NCI-H510A (cell line): ENCODE results near the gene LRMDA.

Experiments used
- DNase-seq: peaks from one replicate; lab custom pipeline; 2025; lab: John Stamatoyannopoulos, UW

The LRMDA gene

DNA sequence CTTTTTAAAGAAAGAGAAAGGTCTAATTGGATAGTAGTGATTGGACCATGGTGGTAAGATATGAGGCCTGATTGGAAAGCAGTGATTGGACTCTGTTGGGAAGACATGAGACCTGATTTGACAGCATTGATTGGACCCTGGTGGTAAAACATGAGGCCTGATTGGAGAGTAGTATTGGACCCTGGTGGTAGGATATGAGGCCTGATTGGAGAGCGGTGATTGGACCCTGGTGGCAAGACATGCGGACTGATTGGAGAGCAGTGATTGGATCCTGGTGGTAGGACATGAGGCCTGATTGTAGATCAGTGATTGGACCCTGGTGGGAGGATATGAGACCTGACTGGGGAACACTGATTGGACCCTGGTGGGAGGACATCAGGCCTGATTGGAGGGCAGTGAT, 444.3 kb downstream of the LRMDA start:
- no peak for DNase-seq

- DNase-seq = no peak
Measured at GRCh38 chr10:75876710-75877109, 445.3 kb downstream of the LRMDA start.

GRCh38 chr10:75877877-75878276, 446.5 kb downstream of the LRMDA start:
- no peak for DNase-seq

DNA sequence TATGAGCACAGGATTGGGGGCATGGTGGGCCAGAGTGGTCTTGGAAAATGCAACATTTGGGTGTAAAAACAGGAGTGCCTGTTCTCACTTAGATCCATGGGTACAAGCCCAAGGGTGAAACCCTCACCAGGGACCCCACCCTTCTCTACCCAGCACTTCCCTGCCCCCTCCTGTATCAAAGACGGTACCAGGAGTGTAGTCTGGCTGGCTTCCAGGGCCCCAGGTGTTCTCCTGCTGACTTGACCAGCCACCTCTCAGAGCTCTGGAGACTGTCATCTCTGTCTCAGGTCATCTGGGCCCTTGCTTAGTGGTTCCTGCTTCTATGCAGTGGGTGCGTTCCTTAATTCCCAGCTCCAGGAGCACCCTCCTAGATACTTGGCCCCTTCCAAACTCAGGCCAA, 447.2 kb downstream of the LRMDA start:
- no peak for DNase-seq

DNA sequence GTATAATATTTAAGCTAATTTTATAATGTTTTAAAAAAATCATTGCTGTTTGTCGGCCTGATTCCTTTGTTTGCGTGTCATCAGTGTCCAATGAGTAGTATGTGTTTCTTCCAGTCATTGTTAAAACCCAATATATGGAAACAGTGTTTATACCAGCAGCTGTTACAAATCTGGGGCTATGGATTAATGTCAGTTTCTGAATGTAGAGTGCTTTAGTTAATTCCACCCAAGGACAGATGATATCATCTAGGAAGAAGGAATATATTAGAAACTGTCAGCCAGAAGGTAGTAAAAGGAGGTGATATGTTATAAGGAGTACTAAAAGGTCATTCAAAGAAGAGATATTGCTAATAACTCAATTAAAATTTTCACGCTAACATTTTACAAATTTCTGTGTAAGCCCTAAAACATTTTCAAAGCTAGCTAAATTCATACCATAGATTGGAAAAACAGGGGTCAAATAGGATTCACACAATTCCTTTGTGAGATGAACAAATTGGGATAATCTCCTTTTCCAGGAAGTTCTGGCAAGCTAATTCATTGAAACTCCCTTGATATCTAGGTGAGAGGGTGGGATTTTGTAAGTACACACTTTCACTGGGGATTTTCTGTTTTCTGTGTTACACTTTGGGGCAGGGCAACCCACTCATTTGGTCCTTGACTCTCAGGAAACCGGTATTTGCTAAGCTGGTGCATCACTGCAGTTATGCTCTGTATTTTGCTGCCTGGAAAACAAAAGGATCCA, 448.8 kb downstream of the LRMDA start:
- no peak for DNase-seq

DNA sequence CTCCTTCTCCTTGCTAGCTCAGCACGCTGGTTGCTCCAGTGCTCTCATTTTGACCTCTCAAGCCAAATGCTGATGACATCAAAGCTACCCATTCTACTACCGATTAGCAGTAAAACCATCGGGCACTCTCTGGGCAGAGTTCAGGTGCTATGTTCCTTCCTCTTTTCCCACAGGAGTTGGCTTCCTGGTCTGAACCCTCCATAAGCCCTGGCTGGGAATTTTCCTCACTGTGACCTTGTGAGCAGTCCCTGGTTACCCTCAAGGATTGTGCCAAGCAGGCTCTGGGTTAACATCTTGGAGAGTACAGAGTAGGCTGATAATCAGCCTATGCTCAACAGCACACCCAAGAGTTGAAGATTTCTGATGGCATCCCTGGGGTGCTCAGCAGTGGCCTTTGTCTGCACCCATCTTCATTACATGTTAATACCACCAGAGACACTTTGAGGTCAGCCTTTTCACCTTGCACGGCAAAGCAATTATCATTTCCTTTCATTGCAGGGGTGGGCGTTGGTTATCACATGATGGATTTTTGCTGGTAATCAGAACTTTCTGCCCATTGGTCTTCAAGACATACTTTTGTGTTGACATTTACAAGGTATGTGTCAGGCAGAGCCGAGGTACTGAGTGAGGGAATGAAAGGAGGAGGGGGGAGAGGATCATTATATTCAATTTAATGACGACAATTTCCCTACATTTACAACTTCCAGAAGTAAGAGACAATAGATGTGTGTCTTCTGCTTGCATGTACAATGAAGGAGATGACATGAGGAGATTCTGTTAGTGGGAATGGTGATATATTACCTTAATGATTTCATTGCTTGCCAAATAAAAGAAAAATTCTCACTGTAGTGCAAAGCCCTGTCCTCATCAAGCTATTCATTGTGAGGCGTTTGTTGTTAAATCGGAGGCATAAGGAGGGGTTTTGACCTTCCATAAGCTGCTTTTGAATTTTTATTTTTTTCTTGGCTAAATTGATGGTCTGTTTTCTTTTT, 452.0 kb downstream of the LRMDA start:
- DNase-seq = no peak

DNA sequence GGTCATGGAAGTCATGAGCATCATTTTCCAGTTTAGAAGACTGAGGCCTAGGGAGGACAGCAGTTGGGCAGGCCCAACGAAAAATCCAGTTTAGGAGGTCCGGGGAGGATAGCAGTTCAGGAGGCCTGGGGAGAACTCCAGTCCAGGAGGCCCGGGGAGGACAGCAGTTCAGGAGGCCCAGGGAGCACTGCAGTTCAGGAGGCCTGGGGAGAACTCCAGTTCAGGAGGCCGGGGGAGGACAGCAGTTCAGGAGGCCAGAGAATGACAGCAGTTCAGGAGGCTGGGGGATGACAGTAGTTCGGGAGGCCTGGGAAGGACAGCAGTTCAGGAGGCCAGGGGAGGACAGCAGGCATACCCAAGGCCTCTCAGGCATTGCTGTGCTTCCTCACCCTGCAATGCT, 453.4 kb downstream of the LRMDA start:
- no peak for DNase-seq

DNA sequence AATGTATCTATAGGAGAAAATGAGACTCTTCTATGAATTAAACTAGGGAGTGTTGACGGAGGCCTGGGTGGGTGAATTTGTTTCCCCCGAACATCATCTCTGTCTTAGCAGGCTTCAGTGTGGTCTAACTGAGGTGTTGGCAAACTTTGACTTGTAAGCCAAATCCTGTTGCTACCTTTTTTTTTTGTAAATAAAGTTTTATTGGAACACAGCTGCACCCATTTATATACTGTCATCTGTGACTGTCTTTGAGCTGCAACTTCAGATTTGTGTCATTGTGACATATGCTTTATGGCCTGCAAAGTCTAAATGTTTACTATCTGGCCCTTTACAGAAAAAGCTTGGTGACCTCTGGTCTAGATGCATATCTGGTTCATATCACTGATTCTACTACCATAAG, 455.9 kb downstream of the LRMDA start:
- no peak for DNase-seq

- DNase-seq = no peak
Measured at GRCh38 chr10:75887992-75888680, 456.7 kb downstream of the LRMDA start.

DNA sequence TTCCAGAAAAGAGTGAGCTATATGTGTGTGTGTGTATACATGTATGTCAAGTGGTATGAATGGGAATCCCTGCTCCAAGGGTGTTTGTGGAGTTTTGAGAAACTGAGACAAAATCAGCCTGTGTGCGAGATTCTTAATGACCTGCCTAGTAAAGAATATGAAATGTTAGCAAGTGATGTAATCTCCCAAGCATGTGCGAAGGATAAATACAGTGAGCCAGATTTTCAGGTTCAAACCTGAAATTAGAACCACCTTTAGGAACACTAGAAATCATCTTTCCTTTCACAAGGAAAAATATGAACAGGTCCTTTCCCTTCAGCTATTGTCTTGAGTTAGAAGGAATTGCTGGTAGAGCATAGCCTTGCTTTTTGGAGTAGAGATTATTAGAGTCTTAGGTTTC, 457.6 kb downstream of the LRMDA start:
- DNase-seq = no peak

DNA sequence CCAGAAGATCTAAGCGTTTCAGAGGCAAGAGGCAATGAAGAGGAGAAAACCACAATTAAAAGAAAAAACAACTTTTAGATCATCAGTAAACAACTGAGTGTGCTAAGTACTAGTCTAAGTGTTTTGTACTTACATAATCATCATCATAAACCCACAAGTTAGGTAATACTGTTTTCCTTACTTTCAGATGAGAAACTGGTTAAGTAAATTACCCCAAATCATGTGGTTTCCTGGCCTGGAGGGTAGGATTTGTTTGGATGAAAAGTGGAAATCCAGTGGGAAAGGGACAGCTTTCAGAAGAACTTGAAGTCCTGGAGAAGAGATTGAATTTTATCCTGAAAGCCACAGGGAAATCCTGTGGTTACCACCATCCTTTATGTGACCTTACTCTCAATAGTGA, 463.3 kb downstream of the LRMDA start:
- no peak for DNase-seq

- no peak for DNase-seq
Measured at GRCh38 chr10:75895259-75895658, 463.8 kb downstream of the LRMDA start.

DNA sequence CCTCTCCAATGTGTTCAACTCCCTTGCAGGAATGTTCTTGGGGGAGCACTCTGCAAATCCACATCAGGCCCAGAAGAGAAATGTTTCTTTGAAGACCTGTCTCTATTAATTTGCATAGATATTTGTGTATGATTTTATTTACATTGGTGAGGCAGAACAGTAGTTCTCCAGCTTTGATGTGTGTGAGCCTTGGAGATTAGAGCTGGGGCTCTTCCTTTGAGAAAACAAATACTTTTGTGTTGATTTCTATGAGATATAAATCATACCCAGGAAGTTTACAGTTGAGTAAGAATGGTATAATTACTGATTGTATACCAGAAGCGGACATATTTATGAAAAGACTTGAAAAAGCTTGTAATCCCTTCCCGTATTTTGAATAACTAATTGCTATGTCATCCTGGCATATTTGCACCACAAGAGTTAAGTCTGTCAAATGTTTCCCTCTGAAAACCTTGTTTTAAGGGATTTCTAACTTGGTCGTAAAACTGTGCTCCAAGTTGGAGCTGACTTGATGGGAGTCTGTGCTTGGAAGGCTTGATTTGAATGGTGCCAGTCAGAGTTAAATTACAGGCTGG, 468.5 kb downstream of the LRMDA start:
- no peak for DNase-seq

DNA sequence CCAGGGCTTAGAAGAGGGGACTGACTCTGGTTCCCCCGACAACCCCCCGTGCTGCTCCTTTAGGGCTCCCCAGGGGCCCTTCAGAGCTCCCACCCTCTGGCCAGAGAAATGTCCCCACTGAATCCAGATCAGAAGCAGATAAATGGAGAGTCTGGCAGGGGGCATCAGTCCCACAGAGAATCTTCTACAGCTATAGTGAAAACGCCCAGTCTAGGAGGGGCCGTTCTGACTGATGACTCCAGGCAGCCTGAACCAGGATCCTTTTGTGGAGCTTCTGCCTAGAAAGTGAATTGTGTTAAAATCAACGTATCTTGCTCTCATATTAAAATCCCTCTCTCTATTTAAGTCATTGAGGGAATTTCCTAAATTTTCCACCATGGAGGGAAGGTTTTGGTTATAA, 471.4 kb downstream of the LRMDA start:
- DNase-seq = no peak

GRCh38 chr10:75904499-75905283, 473.3 kb downstream of the LRMDA start:
- no peak for DNase-seq

GRCh38 chr10:75905490-75905889, 474.1 kb downstream of the LRMDA start:
- no peak for DNase-seq

DNA sequence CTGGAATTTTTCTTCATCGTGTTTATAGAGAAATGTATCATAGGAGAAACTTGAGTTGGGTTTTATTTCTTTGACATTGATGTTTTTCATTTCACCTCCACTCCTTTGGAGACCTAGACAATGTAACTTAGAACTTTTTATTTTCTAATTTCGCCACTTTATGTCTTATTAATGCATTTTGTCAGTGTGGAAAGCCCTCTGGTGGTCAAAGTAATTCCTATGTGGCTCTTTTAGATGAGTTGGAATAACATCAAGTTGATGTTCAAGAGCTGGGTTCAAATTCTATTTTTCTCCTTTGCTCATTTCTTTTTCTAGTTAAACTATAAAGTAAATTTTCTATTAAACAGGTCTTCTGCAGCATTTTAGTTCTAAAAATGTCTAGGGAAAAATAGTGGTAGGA, 478.6 kb downstream of the LRMDA start:
- no peak for DNase-seq

DNA sequence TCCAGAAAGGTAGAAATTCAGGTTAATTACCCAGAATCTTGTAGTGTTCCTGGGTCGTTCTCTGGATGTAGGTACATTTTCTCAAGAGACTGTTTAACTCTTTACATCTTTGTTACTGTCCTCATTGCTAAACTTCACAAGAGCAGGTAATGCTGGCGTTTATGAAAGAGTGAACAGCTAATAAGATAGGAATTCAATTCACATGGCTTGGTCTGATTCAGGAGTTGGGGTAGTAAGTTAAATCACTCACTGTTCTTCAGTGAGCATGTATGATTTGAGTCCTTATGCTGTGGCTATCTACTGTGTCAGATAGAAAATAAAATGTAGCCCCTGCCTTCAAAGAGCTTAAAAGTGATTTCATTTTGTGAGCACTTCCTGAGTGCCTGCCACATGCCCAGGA, 480.0 kb downstream of the LRMDA start:
- no peak for DNase-seq

DNA sequence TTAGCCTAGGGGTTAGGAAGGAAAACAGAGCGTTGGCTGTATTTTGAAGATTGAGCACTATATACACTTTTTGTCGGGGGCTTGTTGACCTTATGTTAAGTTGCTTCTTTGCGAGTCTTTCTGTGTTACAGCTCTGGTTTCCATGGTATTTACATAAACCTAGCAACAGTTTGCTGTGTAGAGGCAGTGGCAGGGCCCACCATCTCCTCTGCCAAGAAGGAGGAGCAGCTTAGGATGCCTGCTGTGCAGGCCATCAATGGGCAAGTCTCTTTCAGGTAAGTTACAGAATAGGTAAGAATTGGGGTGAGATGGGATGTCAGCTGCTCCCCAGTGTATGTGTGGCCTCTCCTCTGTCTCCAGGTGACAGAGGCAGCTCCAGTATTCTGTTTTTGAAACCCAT, 485.5 kb downstream of the LRMDA start:
- DNase-seq = no peak

DNA sequence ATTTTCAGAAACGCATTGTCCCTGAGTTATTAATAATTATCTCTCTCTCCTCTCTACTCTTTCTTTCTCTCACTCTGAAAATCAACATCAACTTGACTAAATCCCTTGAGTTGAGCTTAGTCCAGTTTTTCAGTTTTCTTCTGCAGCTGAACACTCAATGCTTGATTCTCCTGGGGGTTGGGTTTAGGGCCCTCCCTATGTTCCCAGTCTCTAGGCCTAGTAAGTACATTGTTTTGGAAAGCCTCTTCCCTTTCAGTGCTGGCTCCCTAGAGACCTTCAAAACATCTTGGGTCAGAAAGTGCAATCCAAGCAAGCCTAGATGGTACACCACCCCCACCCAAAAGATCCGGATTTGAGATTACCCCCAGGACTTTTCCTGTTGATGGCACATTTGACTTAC, 488.5 kb downstream of the LRMDA start:
- no peak for DNase-seq

DNA sequence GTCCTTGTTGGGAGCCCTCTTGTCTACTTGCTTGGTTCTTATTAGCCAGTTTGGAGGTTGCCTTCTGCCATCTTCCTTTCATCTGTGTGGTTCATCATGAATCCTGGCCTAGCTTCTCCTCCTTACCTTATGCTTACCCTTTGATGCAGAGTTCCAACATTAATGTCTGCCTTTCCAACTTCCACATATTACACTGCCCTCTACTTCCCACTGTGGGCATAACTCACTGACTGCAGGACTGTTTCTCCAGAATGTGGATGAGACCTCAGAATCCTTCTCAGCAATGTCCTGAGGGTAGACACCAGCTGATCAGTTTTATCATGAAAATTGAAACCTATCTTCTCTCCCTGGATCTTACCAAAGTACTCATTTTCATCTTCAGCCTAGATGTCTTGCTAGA, 491.0 kb downstream of the LRMDA start:
- no peak for DNase-seq
